Natural killer cell treated with Interleukin-12 subunit alpha and Interleukin-12 subunit beta and Interleukin-15 and Interleukin-18, amount 100 ng/mL, for 72 hours (primary cell): ENCODE results near the gene ZSWIM1. TPM values are rescaled to one million over a fixed set of nuclear protein-coding genes. Genes with fewer than 3 reads are reported as not detected.

Source experiments
- ATAC-seq, 2 donors: fragments of 150-1000 bp; cut with Tn5 transposase in 1 of 2; sonication (Bioruptor Pico), chemical (Tn5 transposase) in 1 of 2; 2 replicates each; pipeline ENCODE4 v1.10.0; 2021
- DNase-seq: peaks from one replicate; pipeline ENCODE4 v3.0.0; 2022; ENCODE audit warnings: low spot score
- H3K27ac Mint-ChIP-seq, 2 donors: 1 replicate in 1 of 2; 2 replicates in 1 of 2; pipeline ENCODE4 v1.8.0; 2022; ENCODE audit warnings: mixed read lengths in 2 of 2, mild to moderate bottlenecking in 1 of 2, moderate library complexity in 1 of 2
- H3K27me3 Mint-ChIP-seq, 2 donors: 1 replicate in 1 of 2; 2 replicates in 1 of 2; pipeline ENCODE4 v1.8.0; 2022; ENCODE audit warnings: mixed read lengths in 2 of 2
- H3K36me3 Mint-ChIP-seq: one replicate; pipeline ENCODE4 v1.8.0; 2022; ENCODE audit warnings: mixed read lengths
- H3K4me1 Mint-ChIP-seq, 2 donors: 1 replicate in 1 of 2; 2 replicates in 1 of 2; pipeline ENCODE4 v1.8.0; 2022; ENCODE audit warnings: low read depth in 2 of 2, mixed read lengths in 2 of 2, mild to moderate bottlenecking in 1 of 2
- H3K4me3 Mint-ChIP-seq: one replicate; pipeline ENCODE4 v1.8.0; 2022; ENCODE audit warnings: mixed read lengths
- H3K9me3 Mint-ChIP-seq: 2 replicates; pipeline ENCODE4 v1.8.0; 2022; ENCODE audit warnings: mixed read lengths
- total RNA-seq, 2 donors: library from RNA; stranded (reverse); gene quantifications; one replicate each; pipeline ENCODE4 v1.2.3, GENCODE V29; 2022

The ZSWIM1 gene
- total RNA-seq, 2 donors from 2014 or later, result 2.7 to 3.2 TPM

GRCh38 chr20:45888681-45889080, 7.7 kb downstream of the ZSWIM1 start:
- no peak for DNase-seq
- Mint-ChIP-seq H3K36me3 (no peaks in the 10 kb centered on the region), H3K27ac (no peak overlapping the region), H3K4me3 (no peak overlapping the region), H3K4me1 (peaks cover 11% of the 10 kb centered on the region in 2 donors), H3K9me3 (no peaks in the 10 kb centered on the region), H3K27me3 (no peaks in the 10 kb centered on the region)
- no peak for ATAC-seq

- Mint-ChIP-seq H3K27ac (peak overlapping the region; percentile 58 to 77), H3K27me3 (no peaks in the 10 kb centered on the region), H3K4me1 (peaks cover 11% of the 10 kb centered on the region in 2 donors), H3K4me3 (peak overlapping the region; percentile 89), H3K36me3 (no peaks in the 10 kb centered on the region), H3K9me3 (no peaks in the 10 kb centered on the region)
- no peak for DNase-seq
- ATAC-seq, result peak; percentile 50 to 66
These were observed 9.3 kb downstream of the ZSWIM1 start for GRCh38 chr20:45890077-45890984.

- peak; percentile 87 for DNase-seq
- Mint-ChIP-seq H3K36me3 (no peaks in the 10 kb centered on the region), H3K4me1 (peaks cover 11% of the 10 kb centered on the region in 2 donors), H3K27me3 (no peaks in the 10 kb centered on the region), H3K9me3 (no peaks in the 10 kb centered on the region), H3K4me3 (peak within 1 kb of the TSS; percentile 89), H3K27ac (peak within 1 kb of the TSS; percentile 58 to 78)
- ATAC-seq, result peak; percentile 84 to 88
These were observed 10.3 kb downstream of the ZSWIM1 start, which contains the start of the genes CTSA and NEURL2 for GRCh38 chr20:45890985-45891983. Gene CTSA (plus strand): TSS chr20:45891335. CDS start chr20:45891569, 234 bp downstream. Gene NEURL2 (minus strand): TSS chr20:45891208. CDS start chr20:45890991, 217 bp downstream.

- no peaks in the 10 kb centered on the region for H3K36me3 Mint-ChIP-seq
- H3K27ac Mint-ChIP-seq, result peak overlapping the region; percentile 58 to 78
- peaks cover 11% of the 10 kb centered on the region in 2 donors for H3K4me1 Mint-ChIP-seq
- no peaks in the 10 kb centered on the region for H3K27me3 Mint-ChIP-seq
- ATAC-seq (no peak), DNase-seq (no peak)
- H3K9me3 Mint-ChIP-seq, result no peaks in the 10 kb centered on the region
- peak overlapping the region; percentile 89 for H3K4me3 Mint-ChIP-seq
These were observed 11.2 kb downstream of the ZSWIM1 start for GRCh38 chr20:45892049-45892825.

GRCh38 chr20:45892828-45893500, 11.9 kb downstream of the ZSWIM1 start:
- H3K4me3 Mint-ChIP-seq, result peak overlapping the region; percentile 89
- ATAC-seq (peak in 1 of 2 donors; percentile 6), DNase-seq (no peak)
- peak overlapping the region; percentile 58 to 78 for H3K27ac Mint-ChIP-seq
- no peaks in the 10 kb centered on the region for H3K36me3 Mint-ChIP-seq
- H3K9me3 Mint-ChIP-seq, result no peaks in the 10 kb centered on the region
- H3K4me1 Mint-ChIP-seq, result peaks cover 11% of the 10 kb centered on the region in 2 donors
- no peaks in the 10 kb centered on the region for H3K27me3 Mint-ChIP-seq

- H3K4me3 Mint-ChIP-seq, result peak overlapping the region; percentile 15
- peaks cover 11% of the 10 kb centered on the region in 2 donors for H3K4me1 Mint-ChIP-seq
- no peak for ATAC-seq
- no peaks in the 10 kb centered on the region for H3K9me3 Mint-ChIP-seq
- H3K27me3 Mint-ChIP-seq, result no peaks in the 10 kb centered on the region
- no peaks in the 10 kb centered on the region for H3K36me3 Mint-ChIP-seq
- no peak for DNase-seq
- no peak overlapping the region for H3K27ac Mint-ChIP-seq
These were observed 12.8 kb downstream of the ZSWIM1 start for GRCh38 chr20:45893831-45894230.

- Mint-ChIP-seq H3K36me3 (no peaks in the 10 kb centered on the region), H3K27me3 (no peaks in the 10 kb centered on the region), H3K4me3 (no peak overlapping the region), H3K9me3 (no peaks in the 10 kb centered on the region), H3K4me1 (peaks cover 11% of the 10 kb centered on the region in 2 donors), H3K27ac (no peak overlapping the region)
- DNase-seq, result no peak
- ATAC-seq, result no peak
These were observed 13.8 kb downstream of the ZSWIM1 start for GRCh38 chr20:45894797-45895196.

- ATAC-seq (no peak), DNase-seq (no peak)
- Mint-ChIP-seq H3K4me1 (peaks cover 9 to 11% of the 10 kb centered on the region in 2 donors), H3K27ac (no peak overlapping the region), H3K27me3 (no peaks in the 10 kb centered on the region), H3K9me3 (no peaks in the 10 kb centered on the region), H3K36me3 (no peaks in the 10 kb centered on the region), H3K4me3 (no peak overlapping the region)
These were observed 15.7 kb downstream of the ZSWIM1 start for GRCh38 chr20:45896641-45897161.

- H3K4me1 Mint-ChIP-seq, result peaks cover 5 to 6% of the 10 kb centered on the region in 2 donors
- H3K9me3 Mint-ChIP-seq, result no peaks in the 10 kb centered on the region
- ATAC-seq, result no peak
- no peak for DNase-seq
- no peaks in the 10 kb centered on the region for H3K36me3 Mint-ChIP-seq
- H3K27me3 Mint-ChIP-seq, result no peaks in the 10 kb centered on the region
- H3K27ac Mint-ChIP-seq, result no peak overlapping the region
- no peak overlapping the region for H3K4me3 Mint-ChIP-seq
These were observed 16.3 kb downstream of the ZSWIM1 start for GRCh38 chr20:45897289-45897688.

- H3K4me3 Mint-ChIP-seq, result no peak overlapping the region
- ATAC-seq (no peak), DNase-seq (no peak)
- H3K36me3 Mint-ChIP-seq, result no peaks in the 10 kb centered on the region
- H3K27me3 Mint-ChIP-seq, result no peaks in the 10 kb centered on the region
- peaks cover under 1 to 2% of the 10 kb centered on the region in 2 donors for H3K4me1 Mint-ChIP-seq
- no peak overlapping the region for H3K27ac Mint-ChIP-seq
- H3K9me3 Mint-ChIP-seq, result no peaks in the 10 kb centered on the region
These were observed 16.7 kb downstream of the ZSWIM1 start for GRCh38 chr20:45897692-45898091.

GRCh38 chr20:45898285-45898684, 17.3 kb downstream of the ZSWIM1 start:
- no peak for DNase-seq
- Mint-ChIP-seq H3K4me1 (no peaks in the 10 kb centered on the region), H3K27me3 (no peaks in the 10 kb centered on the region), H3K36me3 (no peaks in the 10 kb centered on the region), H3K27ac (no peak overlapping the region), H3K9me3 (no peaks in the 10 kb centered on the region), H3K4me3 (no peak overlapping the region)
- ATAC-seq, result no peak

- no peak for DNase-seq
- Mint-ChIP-seq H3K4me1 (no peaks in the 10 kb centered on the region), H3K27me3 (no peaks in the 10 kb centered on the region), H3K36me3 (no peaks in the 10 kb centered on the region), H3K27ac (peak overlapping the region in 1 of 2 donors; percentile 6), H3K9me3 (no peaks in the 10 kb centered on the region), H3K4me3 (no peak overlapping the region)
- peak in 1 of 2 donors; percentile 14 for ATAC-seq
These were observed 18.2 kb downstream of the ZSWIM1 start for GRCh38 chr20:45899046-45899835.
